Aorta (tissue), 5 donors: ENCODE results near the gene ETFDH. TPM values are rescaled to one million over a fixed set of nuclear protein-coding genes. Genes with fewer than 3 reads are reported as not detected.
"Not testable (repeated sequence)": the region's sequence is repeated elsewhere in the genome, so short reads cannot be mapped to it uniquely, and the experiment has no call there.

ENCODE experiments used
- ATAC-seq: fragments of 200-7000 bp; cut with Tn5 transposase; one replicate; pipeline ENCODE4 v1.9.1; 2022; ENCODE audit warnings: moderate library complexity; ENCODE audit not compliant: low FRiP score
- DNase-seq, 2 donors: peaks; one replicate each; pipeline ENCODE4 v3.0.0-alpha.2; 2020
- H3K27ac ChIP-seq, 2 donors: one replicate each; pipeline ENCODE4 v1.5.1; 2013; ENCODE audit warnings: low read length in 2 of 2, mild to moderate bottlenecking in 2 of 2, moderate library complexity in 2 of 2, control low read depth in 1 of 2, inconsistent platforms in 1 of 2, low read depth in 1 of 2
- H3K27me3 ChIP-seq, 2 donors: one replicate each; pipeline ENCODE4 v1.6.1; 2013; ENCODE audit warnings: control low read depth in 1 of 2, low read length in 1 of 2, mild to moderate bottlenecking in 1 of 2, moderate library complexity in 1 of 2; ENCODE audit not compliant: insufficient read depth in 2 of 2, control insufficient read depth in 1 of 2
- H3K36me3 ChIP-seq, 2 donors: one replicate each; pipeline ENCODE4 v1.6.1; 2013; ENCODE audit warnings: control low read depth in 1 of 2, low read length in 1 of 2, mild to moderate bottlenecking in 1 of 2; ENCODE audit not compliant: insufficient read depth in 2 of 2, control insufficient read depth in 1 of 2
- H3K4me1 ChIP-seq, 2 donors: one replicate each; pipeline ENCODE4 v1.6.1; 2013; ENCODE audit warnings: low read length in 2 of 2, control low read depth in 1 of 2, mild to moderate bottlenecking in 1 of 2, moderate library complexity in 1 of 2; ENCODE audit not compliant: insufficient read depth in 2 of 2, control insufficient read depth in 1 of 2
- H3K4me3 ChIP-seq, 2 donors: one replicate each; pipeline ENCODE4 v1.5.1; 2013; ENCODE audit warnings: low read length in 2 of 2, control low read depth in 1 of 2, mild to moderate bottlenecking in 1 of 2
- H3K9me3 ChIP-seq: one replicate; pipeline ENCODE4 v1.6.1; 2013; ENCODE audit warnings: mild to moderate bottlenecking, low read length; ENCODE audit not compliant: control insufficient read depth
- WGBS, 2 donors: extraction: QIAGEN DNeasy Blood & Tissue Kit; methylation state at CpG; one replicate each; pipeline ENCODE4 v1.1.7; 2013; 5-methylcytosine and 5-hydroxymethylcytosine counted together
- intact Hi-C, 2 donors: fragments of 100-400 bp; cut with DNase I; formaldehyde crosslinking; loops; one replicate each; pipeline versions ENCODE4 v1.14.2 to v1.15.0; 2022
- polyA plus RNA-seq, 2 donors: library from polyadenylated mRNA; stranded (reverse); fragments of 200-250 nt; gene quantifications; one replicate each; pipeline ENCODE4 v1.2.3, GENCODE V29; 2013
- total RNA-seq, 2 donors: library from RNA; stranded (reverse); fragmentation: NEBNext Ultra II Directional; extraction: Animal tissue kit (Norgen Biotek cat#: 25700); gene quantifications; one replicate each; pipeline ENCODE4 v1.2.1, GENCODE V29; 2021
- donor health status: healthy with polysubstance abuse.
- donor health status: Bipolar disorder and iron deficiency.
- donor health status: DM: no; HTN: no; CAD: no.
- donor health status: DM: no; HTN: no; CAD: no.
- donor health status: DM: yes; HTN: yes; CAD: no.

ETFDH gene
- total and polyA plus RNA-seq, 4 donors, result 21.9 to 42.0 (median 24.9) TPM

DNA sequence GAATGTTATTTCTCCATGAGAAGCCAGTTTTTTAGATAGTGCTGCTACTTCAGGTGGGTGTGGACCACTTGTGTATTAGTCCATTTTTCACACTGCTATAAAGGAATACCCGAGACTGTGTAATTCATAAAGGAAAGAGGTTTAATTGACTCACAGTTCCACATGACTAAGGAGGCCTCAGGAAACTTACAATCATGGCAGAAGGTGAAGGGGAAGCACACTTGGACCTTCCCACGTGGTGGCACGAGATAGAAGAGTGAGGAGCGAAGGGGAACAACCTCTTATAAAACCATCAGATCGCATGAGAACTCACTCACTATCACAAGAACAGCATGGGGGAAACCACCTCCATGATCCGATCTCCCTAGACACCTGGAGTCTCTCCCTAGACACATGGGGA, 54.5 kb downstream of the ETFDH start:
- WGBS, 2 donors, result 87 to 94% methylated on average over 6 of the region's 6 CpGs
- Histone ChIP-seq H3K27me3 (no peaks in the 10 kb centered on the region), H3K27ac (no peak overlapping the region), H3K4me1 (no peaks in the 10 kb centered on the region), H3K36me3 (no peaks in the 10 kb centered on the region), H3K9me3 (no peaks in the 10 kb centered on the region), H3K4me3 (no peak overlapping the region)
- no peak for DNase-seq
- intact Hi-C loops, result loop anchor here (5.0 to 10.0 kb wide), 3 partner anchors 448 to 478 kb away; no protein-coding TSS in a partner anchor
- no peak for ATAC-seq

DNA sequence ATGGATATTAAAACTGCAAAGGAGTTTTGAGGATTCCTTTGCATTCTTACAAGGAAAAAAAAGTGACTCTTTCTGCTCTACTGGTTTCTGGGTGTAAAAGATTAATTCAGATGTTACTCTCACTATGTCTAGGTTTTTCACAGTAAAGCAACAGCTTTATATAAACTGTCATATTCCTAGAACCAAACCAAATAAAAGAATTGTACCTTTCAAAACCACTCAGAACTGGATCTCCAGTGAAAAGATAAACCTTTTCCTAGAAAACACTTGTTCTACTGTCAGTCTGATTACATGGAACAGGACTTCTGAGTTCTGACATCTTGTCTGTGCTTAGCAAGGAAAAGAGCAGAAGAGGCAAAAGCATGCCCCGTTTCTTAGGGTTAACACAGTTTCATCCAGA, 56.1 kb downstream of the ETFDH start:
- 84 to 93% methylated on average over 1 of the region's 1 CpG for WGBS, 2 donors
- Histone ChIP-seq H3K4me3 (no peak overlapping the region), H3K36me3 (no peaks in the 10 kb centered on the region), H3K9me3 (no peaks in the 10 kb centered on the region), H3K4me1 (no peaks in the 10 kb centered on the region), H3K27me3 (no peaks in the 10 kb centered on the region), H3K27ac (no peak overlapping the region)
- DNase-seq (no peak), ATAC-seq (no peak)
- intact Hi-C loops, result loop anchor here (5.0 to 10.0 kb wide), 3 partner anchors 447 to 477 kb away; no protein-coding TSS in a partner anchor

DNA sequence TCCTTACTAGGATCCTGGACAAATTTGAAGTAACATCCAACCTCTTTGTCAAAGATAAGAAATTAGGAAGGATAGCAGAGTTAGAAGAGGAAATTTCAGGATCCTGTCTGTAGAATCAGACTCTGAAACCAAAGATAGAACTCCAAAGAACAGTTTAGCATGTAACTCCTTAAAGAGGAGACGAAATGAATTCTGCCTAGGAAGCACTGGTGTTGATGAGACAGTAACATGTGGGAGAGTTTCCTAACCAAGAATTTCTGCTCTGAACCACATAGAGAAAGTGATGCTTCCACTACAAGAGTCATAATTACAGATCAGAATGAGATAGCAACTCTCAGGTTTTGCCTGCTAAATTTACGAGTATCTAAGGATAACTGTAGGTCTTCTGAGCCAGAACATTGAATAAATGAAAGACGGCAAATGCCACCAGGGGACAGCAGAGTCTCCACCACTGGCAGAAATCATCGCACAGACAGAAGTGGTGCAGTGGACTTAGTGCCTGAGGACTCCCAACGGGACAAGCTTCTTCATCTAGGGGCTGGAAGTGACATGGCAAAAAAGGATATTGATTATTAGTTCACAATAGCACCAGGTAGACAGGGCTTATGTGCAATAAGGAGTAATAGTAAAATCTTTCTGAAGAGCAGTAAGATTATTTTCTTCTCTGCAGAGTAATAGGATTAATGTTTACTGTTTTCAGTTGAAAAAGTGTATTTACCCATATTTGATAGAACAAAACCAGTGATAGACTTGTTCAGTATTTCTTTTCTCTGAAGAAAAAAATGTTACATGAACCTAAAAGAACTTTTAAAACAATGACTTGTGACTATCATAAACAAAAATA, 57.8 kb downstream of the ETFDH start:
- intact Hi-C loops, result loop anchor here (1.0 to 10.0 kb wide), 7 partner anchors 42 to 717 kb away; no protein-coding TSS in a partner anchor
- H3K4me3 ChIP-seq, result no peak overlapping the region
- WGBS, 2 donors, result 13 to 14% methylated on average over 5 of the region's 5 CpGs
- no peaks in the 10 kb centered on the region for H3K4me1 ChIP-seq
- peak; percentile 87 for ATAC-seq
- no peaks in the 10 kb centered on the region for H3K36me3 ChIP-seq
- peak; percentile 73 to 77 for DNase-seq
- no peaks in the 10 kb centered on the region for H3K27me3 ChIP-seq
- no peak overlapping the region for H3K27ac ChIP-seq
- H3K9me3 ChIP-seq, result no peaks in the 10 kb centered on the region

DNA sequence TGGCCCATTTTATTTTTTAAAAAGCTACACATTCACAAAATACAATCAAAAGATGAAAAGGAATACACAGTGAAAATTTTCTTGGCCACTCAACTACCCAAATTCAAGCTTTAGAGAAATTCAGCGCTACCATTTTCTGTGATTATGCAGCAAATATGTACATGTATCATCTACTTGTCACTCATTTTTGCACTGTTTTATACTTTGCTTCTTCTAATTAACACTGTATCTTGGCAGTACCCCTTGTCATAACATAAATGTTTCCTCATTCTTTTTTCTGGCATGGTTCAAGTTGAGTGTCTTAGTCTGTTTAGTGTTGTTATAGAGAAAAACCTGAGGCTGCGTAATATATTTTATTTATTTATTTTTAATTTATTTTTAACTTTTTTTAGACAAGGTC, 66.8 kb downstream of the ETFDH start:
- Histone ChIP-seq H3K9me3 (no peaks in the 10 kb centered on the region), H3K36me3 (no peaks in the 10 kb centered on the region), H3K27ac (no peak overlapping the region), H3K4me3 (no peak overlapping the region), H3K4me1 (no peaks in the 10 kb centered on the region), H3K27me3 (no peaks in the 10 kb centered on the region)
- WGBS, 2 donors, result 88 to 92% methylated on average over 2 of the region's 2 CpGs
- intact Hi-C loops, result loop anchor here in 1 of 2 donors (10.0 kb wide), 1 partner anchor 436 kb away; no protein-coding TSS in a partner anchor
- ATAC-seq (no peak), DNase-seq (no peak)

DNA sequence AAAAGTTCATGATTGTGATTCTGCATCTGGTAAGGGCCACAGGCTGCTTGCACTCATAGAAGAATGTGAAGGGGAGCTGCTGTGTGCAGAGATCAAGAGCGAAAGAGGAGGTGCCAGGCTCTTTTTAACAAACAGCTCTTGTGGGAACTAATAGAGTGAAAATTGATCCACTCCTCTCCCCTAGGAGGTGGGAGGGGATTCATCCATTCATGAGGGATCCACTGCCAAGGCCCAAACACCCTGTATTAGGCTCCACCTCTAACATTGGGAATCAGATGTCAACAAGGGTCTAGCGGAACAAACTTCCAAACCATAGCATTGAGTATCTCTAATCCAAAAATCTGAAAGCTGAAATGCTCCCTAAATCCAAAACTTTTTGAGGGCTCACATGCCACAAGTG, 67.5 kb downstream of the ETFDH start:
- DNase-seq, result no peak
- Histone ChIP-seq H3K27ac (no peak overlapping the region), H3K36me3 (no peaks in the 10 kb centered on the region), H3K4me3 (no peak overlapping the region), H3K9me3 (no peaks in the 10 kb centered on the region), H3K4me1 (no peaks in the 10 kb centered on the region), H3K27me3 (no peaks in the 10 kb centered on the region)
- no peak for ATAC-seq
- intact Hi-C loops, result loop anchor here in 1 of 2 donors (10.0 kb wide), 1 partner anchor 435 kb away; no protein-coding TSS in a partner anchor
- 99 to 100% methylated on average over 2 of the region's 2 CpGs for WGBS, 2 donors

DNA sequence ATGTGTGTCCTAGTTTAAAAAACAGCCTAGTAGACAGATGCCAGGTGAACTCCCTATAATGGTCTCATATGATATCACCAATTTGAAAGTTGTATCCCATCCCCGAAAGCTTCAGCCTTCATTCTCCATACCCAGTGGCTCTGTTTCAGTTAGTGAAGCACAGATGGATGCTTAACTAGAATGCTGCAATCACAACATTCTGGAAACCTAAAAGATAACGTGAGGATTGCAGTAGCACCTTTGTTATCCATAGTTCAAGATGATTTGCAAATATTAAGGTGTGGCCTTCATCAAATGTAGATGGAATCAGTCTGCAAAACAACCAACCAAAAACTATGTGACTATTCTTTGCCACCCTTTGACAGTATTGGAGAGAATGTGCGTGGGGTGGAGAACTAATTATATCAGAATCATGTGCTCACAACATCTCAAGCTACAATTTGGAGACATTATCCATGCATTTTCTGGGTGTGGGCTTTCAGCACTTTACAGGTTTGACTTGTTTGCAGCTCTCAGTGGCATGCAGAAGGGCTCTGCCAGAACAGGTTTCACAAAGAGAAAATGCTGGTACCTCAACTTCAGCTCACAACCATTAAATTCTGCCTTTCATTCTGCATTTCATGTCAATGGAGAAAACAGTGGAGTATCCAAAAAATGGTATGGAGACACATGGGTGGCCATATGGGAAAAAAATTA, 69.4 kb downstream of the ETFDH start:
- Histone ChIP-seq H3K9me3 (no peaks in the 10 kb centered on the region), H3K4me1 (no peaks in the 10 kb centered on the region), H3K36me3 (no peaks in the 10 kb centered on the region), H3K27ac (no peak overlapping the region), H3K4me3 (no peak overlapping the region), H3K27me3 (no peaks in the 10 kb centered on the region)
- 89% methylated on average over 3 of the region's 3 CpGs for WGBS, 2 donors
- intact Hi-C loops, result no loop called here
- ATAC-seq (no peak), DNase-seq (no peak)

DNA sequence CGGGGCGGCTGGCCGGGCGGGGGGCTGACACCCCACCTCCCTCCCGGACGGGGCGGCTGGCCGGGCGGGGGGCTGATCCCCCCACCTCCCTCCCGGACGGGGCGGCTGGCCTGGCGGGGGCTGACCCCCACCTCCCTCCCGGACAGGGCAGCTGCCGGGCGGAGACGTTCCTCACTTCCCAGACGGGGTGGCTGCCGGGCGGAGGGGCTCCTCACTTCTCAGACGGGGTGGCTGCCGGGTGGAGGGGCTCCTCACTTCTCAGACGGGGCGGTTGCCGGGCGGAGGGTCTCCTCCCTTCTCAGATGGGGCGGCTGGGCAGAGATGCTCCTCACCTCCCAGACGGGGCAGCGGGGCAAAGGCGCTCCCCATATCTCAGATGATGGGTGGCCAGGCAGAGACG, 74.4 kb downstream of the ETFDH start:
- H3K9me3 ChIP-seq, H3K27ac ChIP-seq, ATAC-seq, H3K4me1 ChIP-seq, H3K36me3 ChIP-seq, H3K27me3 ChIP-seq, H3K4me3 ChIP-seq, intact Hi-C loops, DNase-seq: not testable (repeated sequence)
- WGBS, 2 donors, result 96 to 100% methylated on average over 6 to 31 of the region's 31 CpGs

DNA sequence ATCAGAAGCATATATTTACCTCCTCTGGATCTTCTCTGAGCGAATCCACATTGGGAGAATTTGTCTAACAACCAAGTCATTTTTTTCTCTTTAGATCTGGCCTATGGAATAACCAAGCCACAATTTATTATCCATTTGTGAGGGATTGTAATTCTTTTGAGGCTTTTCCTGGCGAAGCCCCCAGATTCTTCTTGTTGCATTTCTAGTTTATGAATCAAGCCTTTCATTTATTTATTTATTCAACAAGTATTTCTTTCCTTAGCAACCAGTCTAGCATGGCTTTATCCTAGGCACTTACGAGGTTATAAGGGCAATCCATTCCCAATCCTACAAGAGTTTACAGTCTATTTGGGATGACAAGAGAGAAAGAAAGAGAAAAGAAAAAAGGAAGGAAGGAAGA, 78.3 kb downstream of the ETFDH start:
- ATAC-seq (no peak), DNase-seq (no peak)
- WGBS, 2 donors, result 29% methylated on average over 3 of the region's 3 CpGs
- intact Hi-C loops, result no loop called here
- H3K36me3 ChIP-seq, result no peaks in the 10 kb centered on the region
- no peaks in the 10 kb centered on the region for H3K9me3 ChIP-seq
- no peaks in the 10 kb centered on the region for H3K4me1 ChIP-seq
- H3K4me3 ChIP-seq, result no peak overlapping the region
- no peak overlapping the region for H3K27ac ChIP-seq
- H3K27me3 ChIP-seq, result no peaks in the 10 kb centered on the region
